NCI-H2029 (cell line): ENCODE results near the gene CCZ1B.
A peak's percentile ranks its signal among the peaks of the same experiment; 100 is the strongest.
"Not testable (repeated sequence)": the region's sequence is repeated elsewhere in the genome, so short reads cannot be mapped to it uniquely, and the experiment has no call there.

ENCODE experiments used
- DNase-seq: peaks from one replicate; lab custom pipeline; 2025; lab: John Stamatoyannopoulos, UW

Gene CCZ1B

DNA sequence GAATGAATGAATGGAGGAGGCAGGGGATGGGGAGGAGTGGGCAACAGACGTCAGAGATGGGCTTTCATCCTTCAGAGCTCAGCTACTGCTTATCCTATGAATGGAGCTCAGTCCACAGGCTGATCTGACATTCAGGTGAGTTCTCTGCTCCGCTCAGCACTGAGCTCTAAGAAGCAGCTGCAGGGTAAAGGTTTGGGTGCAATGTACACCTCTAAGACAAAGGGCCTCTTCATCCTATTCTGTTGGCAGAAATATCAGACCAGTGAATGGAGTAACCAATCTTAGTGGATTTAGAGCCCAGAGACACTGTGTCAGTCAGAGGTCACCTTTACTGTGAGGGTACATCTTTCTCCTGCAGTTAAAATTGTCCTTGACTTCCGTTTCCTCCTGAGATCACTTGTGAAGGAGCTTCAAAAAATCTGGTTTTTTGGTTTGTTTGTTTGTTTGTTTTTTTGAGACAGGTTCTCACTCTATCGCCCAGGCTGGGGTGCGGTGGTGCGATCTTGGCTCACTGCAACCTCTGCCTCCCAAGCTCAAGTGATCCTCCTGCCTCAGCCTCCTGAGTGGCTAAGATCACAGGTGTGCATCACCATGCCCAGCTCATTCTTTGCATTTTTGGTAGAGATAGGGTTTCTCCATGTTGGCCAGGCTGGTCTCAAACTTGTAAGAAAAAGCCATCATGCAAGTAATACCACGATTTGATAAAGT lies 5.1 kb upstream of the CCZ1B start:
- no peak for DNase-seq

- DNase-seq: not testable (repeated sequence)
Measured at GRCh38 chr7:6830026-6830425, 4.0 kb upstream of the CCZ1B start.

DNA sequence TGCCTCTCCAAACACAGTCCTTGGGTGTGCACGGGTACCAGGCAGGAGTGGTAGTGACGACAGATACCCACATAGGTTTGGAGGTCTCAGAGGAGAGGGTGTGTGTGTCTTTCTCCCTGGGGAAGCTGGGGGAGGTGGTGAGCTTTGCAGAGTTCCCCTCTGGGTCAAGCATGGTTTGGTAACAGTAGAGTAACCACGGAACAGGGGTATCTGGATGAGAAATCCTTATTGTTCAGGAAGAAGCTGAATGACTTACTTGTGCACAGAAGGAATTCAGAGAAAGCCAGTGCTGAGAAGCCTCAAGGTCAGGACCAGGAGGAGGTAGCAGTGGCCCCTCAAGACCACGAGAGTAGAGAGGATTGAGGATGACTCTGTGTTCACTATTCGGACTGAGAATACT lies 3.5 kb upstream of the CCZ1B start:
- not testable (repeated sequence) for DNase-seq

- DNase-seq: peak; percentile 77
Measured at GRCh38 chr7:6827180-6827579, 1.1 kb upstream of the CCZ1B start.

DNA sequence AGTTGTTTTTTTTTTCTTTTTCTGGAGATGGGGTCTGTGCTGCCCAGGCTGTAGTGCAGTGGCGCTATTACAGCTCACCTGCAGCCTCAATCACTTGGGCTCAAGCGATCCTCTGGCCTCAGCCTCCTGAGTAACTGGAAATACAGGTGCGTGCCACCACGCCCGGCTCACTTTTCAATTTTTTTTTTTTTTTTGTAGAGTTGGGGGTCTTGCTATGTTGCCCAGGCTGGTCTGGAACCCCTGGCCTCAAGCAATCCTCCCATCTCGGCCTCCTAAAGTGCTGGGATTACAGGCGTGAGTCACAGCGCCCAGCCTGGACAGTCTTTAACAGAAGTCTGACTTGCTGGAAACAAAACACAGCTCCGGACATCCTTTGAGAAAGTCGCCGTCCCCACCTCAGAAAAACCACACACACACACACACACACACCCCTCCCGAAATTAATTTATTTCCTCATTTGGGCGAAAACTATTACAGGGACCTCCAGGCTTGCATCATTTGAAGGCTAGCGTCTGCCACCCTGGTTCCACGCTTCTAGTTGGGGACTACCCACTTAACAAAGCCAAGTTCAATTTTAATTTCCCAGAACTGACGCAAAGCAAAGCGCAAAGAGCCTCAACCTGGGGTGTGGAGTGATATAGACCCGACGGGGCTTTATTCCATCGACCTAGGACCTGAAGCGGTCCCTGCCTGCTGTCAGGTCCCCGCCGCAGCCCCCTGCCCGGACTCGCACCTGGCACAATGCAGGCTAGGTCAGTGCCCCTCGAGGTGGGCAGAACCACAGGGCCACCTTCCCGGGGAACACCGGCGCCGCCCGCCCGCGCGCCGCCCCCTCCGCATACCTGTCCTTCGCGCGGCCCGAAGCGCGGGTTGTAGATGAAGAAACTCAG lies 594 bp downstream of the CCZ1B start:
- not testable (repeated sequence) for DNase-seq

DNA sequence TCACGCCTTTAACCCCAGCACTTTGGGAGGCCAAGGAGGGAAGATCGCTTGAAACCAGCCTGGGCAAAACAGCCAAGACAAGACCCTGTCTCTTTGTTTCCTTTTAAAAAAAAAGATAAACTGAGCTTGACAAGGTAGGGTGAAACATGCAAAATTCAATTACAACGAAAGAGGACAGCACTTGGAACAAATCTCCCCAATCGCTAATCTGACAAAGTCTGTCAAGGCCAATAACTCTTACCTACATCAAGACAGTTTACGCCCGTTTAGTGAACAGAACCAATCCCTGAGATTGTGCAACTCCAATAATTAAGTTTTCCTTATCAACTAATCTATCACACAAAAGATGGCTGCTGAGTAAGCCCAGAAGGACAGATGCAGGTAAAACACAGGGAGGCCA lies 4.5 kb downstream of the CCZ1B start:
- not testable (repeated sequence) for DNase-seq

GRCh38 chr7:6815470-6815869 lies 10.6 kb downstream of the CCZ1B start:
- not testable (repeated sequence) for DNase-seq

DNA sequence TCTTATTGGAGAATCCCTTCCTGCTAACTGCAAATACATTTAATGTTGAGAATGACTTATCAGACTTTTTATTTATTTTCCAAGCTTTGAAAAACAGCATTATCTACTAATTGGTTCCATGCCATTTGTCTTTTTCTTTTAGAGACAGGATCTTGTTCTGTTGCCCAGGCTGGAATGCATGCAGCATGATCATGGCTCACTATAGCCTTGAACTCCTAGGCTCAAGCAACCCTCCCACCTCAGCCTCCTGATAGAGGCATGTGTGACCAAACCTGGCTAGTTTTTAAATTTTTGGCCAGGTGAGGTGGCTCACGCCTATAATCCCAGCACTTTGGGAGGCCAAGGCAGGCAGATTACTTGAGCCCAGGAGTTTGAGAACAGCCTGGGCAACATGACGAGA lies 13.1 kb downstream of the CCZ1B start:
- not testable (repeated sequence) for DNase-seq

- DNase-seq: not testable (repeated sequence)
Measured at GRCh38 chr7:6807959-6808358, 18.1 kb downstream of the CCZ1B start.

DNA sequence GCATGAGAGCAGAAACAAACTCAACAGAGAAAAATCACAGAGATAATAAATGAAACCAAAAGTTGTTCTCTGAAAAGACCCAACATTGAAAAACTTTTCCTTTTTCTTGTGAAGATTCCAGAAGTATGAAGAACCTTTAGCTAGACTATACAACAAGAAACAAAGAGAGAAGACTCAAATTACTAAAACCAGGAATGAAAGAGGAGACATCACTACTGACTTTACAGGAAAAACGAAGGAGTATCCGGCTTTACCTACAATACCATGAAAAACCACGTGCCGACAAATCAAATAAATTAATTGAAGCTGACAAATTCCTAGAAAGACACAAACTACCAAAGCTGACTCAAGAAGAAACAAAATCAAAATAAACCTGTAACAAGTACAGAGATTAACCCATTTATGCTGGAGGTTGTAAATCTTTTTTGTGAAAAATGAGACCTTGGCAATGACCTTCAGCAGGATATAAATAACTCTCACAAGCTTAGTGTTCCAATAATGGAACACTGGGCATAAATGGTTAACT lies 18.6 kb downstream of the CCZ1B start:
- not testable (repeated sequence) for DNase-seq

DNA sequence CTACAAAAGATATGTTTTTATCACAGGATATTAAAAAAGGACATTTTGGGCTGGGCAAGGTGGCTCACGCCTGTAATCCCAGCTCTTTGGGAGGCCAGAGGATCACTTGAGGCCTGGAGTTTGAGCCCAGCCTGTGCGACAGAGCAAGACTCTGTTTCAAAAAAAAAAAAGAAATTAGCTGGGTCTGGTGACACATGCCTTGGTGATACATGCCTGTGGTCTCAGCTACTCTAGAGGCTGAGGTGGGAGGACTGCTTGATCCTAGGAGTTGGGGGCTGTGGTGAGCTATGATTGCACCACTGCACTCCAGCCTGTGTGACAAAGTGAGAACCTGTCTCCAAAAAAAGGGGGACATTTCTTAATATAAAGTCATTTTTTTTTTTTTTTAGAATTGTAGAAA lies 25.7 kb downstream of the CCZ1B start:
- DNase-seq: not testable (repeated sequence)

GRCh38 chr7:6799887-6800286 lies 26.2 kb downstream of the CCZ1B start:
- not testable (repeated sequence) for DNase-seq

GRCh38 chr7:6798047-6798446 lies 28.0 kb downstream of the CCZ1B start:
- not testable (repeated sequence) for DNase-seq

- not testable (repeated sequence) for DNase-seq
Measured at GRCh38 chr7:6797218-6797617, 28.9 kb downstream of the CCZ1B start.

DNA sequence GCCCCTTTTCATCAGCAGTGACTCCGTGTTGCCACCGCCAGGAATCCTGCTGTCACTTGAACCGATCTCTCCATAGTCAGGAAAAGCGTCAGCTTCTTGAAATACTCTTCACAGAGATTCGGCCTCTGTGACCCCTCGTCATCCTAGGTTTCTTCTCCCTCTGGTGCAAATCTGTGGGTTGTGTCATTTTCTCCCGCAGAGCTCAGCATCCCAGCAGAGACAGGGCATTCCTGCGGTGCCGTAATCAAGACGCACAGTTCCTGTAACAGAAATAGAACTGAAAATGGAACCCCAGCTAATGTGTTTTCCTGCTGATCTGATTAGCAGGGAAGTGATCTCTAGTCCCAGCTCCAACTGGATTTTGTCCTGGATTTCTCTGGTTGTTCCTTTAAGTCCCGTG lies 31.8 kb downstream of the CCZ1B start:
- not testable (repeated sequence) for DNase-seq

GRCh38 chr7:6792113-6792872 lies 33.8 kb downstream of the CCZ1B start:
- DNase-seq: not testable (repeated sequence)

GRCh38 chr7:6789353-6789752 lies 36.7 kb downstream of the CCZ1B start:
- not testable (repeated sequence) for DNase-seq

DNA sequence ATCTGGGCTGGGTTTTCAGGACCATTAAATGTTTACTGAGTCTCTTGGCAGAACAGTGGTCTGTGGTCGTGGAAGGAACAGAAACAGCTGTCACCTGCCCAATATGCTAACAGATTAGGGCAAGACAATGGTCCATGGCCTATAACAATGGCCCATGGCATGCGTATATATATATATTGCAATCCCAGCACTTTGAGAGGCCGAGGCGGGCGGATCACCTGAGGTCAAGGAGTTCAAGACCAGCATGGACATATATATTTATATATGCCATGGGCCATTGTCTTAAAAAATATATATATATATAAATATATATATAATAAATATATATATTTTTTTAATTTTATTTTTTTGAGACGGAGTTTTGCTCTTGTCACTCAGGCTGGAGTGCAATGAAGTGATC lies 44.5 kb downstream of the CCZ1B start:
- DNase-seq: not testable (repeated sequence)

DNA sequence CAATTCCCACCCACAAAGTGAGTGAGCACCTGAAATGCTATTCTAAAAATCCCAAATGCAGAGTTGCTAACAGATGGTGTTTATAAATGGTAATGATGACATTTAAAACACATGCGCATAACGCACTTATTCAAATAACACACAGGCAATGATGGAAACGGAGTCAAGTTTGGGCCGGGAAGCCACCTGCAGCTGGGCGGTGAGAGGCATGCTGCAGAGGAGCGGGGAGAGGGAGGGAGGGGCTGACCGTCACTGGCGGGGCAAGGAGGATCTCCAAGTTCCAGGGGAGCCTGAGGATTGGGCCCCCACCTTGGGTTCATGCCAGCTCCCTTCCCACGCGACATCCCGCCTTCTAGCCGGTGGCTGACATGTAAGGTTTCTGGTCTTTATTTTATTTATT lies 64.9 kb downstream of the CCZ1B start:
- not testable (repeated sequence) for DNase-seq

GRCh38 chr7:6753964-6754363 lies 72.1 kb downstream of the CCZ1B start, which contains the start of gene RSPH10B2:
RSPH10B2 (plus strand) TSS chr7:6754103; CDS start chr7:6757678, 3,575 bp downstream.
- DNase-seq: not testable (repeated sequence)

DNA sequence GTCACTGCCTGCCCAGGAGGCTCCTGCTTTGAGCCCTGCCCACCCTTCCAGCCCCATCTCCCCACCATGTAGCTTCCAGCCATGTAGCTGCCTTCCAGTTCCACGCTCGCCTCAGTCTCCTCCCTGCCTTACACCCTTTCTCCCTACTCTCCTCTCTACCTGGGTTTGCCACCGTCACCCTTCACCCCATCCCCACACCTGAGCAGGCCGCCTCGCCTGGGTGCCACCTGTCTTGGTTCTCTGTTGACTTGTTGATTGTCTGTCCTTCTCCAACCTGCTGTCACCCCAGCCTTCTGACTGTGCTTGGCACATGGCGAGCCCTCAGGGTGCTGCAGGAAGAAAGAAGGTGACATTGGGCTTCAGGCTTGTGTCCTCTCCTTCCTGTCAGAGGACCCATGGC lies 75.9 kb downstream of the CCZ1B start:
- not testable (repeated sequence) for DNase-seq

DNA sequence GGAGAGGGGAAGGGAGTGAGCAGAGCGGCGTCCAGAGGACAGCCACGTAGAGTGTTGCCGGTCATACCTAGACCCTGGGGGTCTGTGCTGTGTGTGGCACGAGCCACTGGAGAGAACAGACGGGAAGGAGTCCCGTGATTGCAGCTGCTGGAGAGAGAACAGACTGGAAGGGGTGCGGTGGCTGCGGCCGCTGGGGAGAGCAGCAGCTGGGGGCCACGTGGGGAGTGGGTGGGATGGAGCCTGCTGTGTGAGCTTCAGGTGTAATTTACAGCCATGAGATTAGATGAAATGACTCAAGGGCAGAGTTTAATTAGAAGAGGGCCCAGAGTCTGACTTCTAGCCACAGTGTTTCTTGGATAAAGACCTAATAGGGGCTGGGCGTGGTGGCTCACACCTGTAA lies 76.7 kb downstream of the CCZ1B start:
- not testable (repeated sequence) for DNase-seq
